Mesenchymal stem cell (in vitro differentiated cells and primary cell): ENCODE measurements around the gene HOXA5. TPM values are rescaled to one million over a fixed set of nuclear protein-coding genes. Genes with fewer than 3 reads are reported as not detected.
A peak's percentile ranks its signal among the peaks of the same experiment; 100 is the strongest.

Experiments used
- DNase-seq: peaks from one replicate; pipeline ENCODE4 v3.0.0-alpha.2; 2013
- H2AFZ ChIP-seq: one replicate; pipeline ENCODE4 v1.6.1; 2013; ENCODE audit warnings: low read depth, mild to moderate bottlenecking, control low read depth, inconsistent platforms, low read length, moderate library complexity
- H2AK5ac ChIP-seq: 2 replicates; pipeline ENCODE4 v1.6.1; 2013; ENCODE audit warnings: low read length, moderate library complexity, mild to moderate bottlenecking, inconsistent platforms; ENCODE audit not compliant: severe bottlenecking
- H2BK120ac ChIP-seq: one replicate; pipeline ENCODE4 v1.6.1; 2013; ENCODE audit warnings: low read depth, mild to moderate bottlenecking, inconsistent platforms, low read length, moderate library complexity
- H2BK12ac ChIP-seq, 2 experiments: one replicate each; pipeline ENCODE4 v1.6.1; 2013; ENCODE audit warnings: inconsistent platforms in 2 of 2, low read length in 2 of 2, mild to moderate bottlenecking in 2 of 2, moderate library complexity in 2 of 2, control low read depth in 1 of 2
- H2BK15ac ChIP-seq: one replicate; pipeline ENCODE4 v1.6.1; 2013; ENCODE audit warnings: mild to moderate bottlenecking, low read depth, inconsistent platforms; ENCODE audit not compliant: poor library complexity, severe bottlenecking
- H2BK5ac ChIP-seq: 2 replicates; pipeline ENCODE4 v1.6.1; 2013; ENCODE audit warnings: low read depth, mild to moderate bottlenecking, low read length, control low read depth, inconsistent platforms; ENCODE audit not compliant: poor library complexity, severe bottlenecking
- H3K14ac ChIP-seq, 2 experiments: one replicate each; pipeline ENCODE4 v1.6.1; 2013; ENCODE audit warnings: inconsistent platforms in 2 of 2, low read length in 2 of 2, control low read depth in 1 of 2, mild to moderate bottlenecking in 1 of 2, moderate library complexity in 1 of 2
- H3K18ac ChIP-seq, 2 experiments: one replicate each; pipeline ENCODE4 v1.6.1; 2013; ENCODE audit warnings: inconsistent platforms in 2 of 2, low read length in 2 of 2, control low read depth in 1 of 2, low read depth in 1 of 2, mild to moderate bottlenecking in 1 of 2
- H3K23ac ChIP-seq, 2 experiments: one replicate each; pipeline ENCODE4 v1.6.1; 2013; ENCODE audit warnings: inconsistent platforms in 2 of 2, low read length in 2 of 2, mild to moderate bottlenecking in 2 of 2, moderate library complexity in 2 of 2, control low read depth in 1 of 2
- H3K27ac ChIP-seq: 2 replicates; pipeline ENCODE4 v1.5.1; 2013; ENCODE audit warnings: mild to moderate bottlenecking, moderate library complexity, low read length, control low read depth, inconsistent platforms; ENCODE audit not compliant: poor library complexity, severe bottlenecking
- H3K27me3 ChIP-seq, 2 experiments: 2 replicates each; pipeline versions ENCODE4 v1.6.1 to v1.7.0; 2013; ENCODE audit warnings: low read length in 2 of 2, mild to moderate bottlenecking in 2 of 2, moderate library complexity in 2 of 2, control low read depth in 1 of 2, inconsistent platforms in 1 of 2; ENCODE audit not compliant: control insufficient read depth in 1 of 2, insufficient read depth in 1 of 2
- H3K36me3 ChIP-seq, 2 experiments: 2 replicates each; pipeline versions ENCODE4 v1.6.1 to v1.7.0; 2013; ENCODE audit warnings: low read length in 2 of 2, control low read depth in 1 of 2, inconsistent platforms in 1 of 2, low read depth in 1 of 2, mild to moderate bottlenecking in 1 of 2; ENCODE audit not compliant: insufficient read depth in 2 of 2, control insufficient read depth in 1 of 2
- H3K4ac ChIP-seq, 2 experiments: one replicate each; pipeline ENCODE4 v1.6.1; 2013; ENCODE audit warnings: inconsistent platforms in 2 of 2, low read length in 2 of 2, mild to moderate bottlenecking in 2 of 2, moderate library complexity in 2 of 2, control low read depth in 1 of 2, low read depth in 1 of 2
- H3K4me1 ChIP-seq: 2 replicates; pipeline ENCODE4 v1.6.1; 2013; ENCODE audit warnings: low read depth, low read length, control low read depth; ENCODE audit not compliant: control insufficient read depth, insufficient read depth
- H3K4me2 ChIP-seq: 2 replicates; pipeline ENCODE4 v1.6.1; 2013; ENCODE audit warnings: low read length, mild to moderate bottlenecking, inconsistent platforms; ENCODE audit not compliant: poor library complexity, severe bottlenecking
- H3K4me3 ChIP-seq, 2 experiments: 2 replicates each; pipeline versions ENCODE4 v1.5.1 to v1.7.0; 2013; ENCODE audit warnings: low read length in 2 of 2, mild to moderate bottlenecking in 2 of 2, control low read depth in 1 of 2, low read depth in 1 of 2; ENCODE audit not compliant: insufficient read depth in 1 of 2
- H3K79me1 ChIP-seq: replicated peaks from 2 replicates; pipeline ENCODE4 v1.6.1; 2013; ENCODE audit warnings: mild to moderate bottlenecking, control low read depth, low read length, inconsistent platforms; ENCODE audit not compliant: poor library complexity, severe bottlenecking
- H3K9ac ChIP-seq: 2 replicates; pipeline ENCODE4 v1.7.0; 2013; ENCODE audit warnings: mild to moderate bottlenecking, low read length, moderate library complexity
- H3K9me3 ChIP-seq: 2 replicates; pipeline ENCODE4 v1.7.0; 2013; ENCODE audit warnings: mild to moderate bottlenecking, low read length; ENCODE audit not compliant: control insufficient read depth
- H4K8ac ChIP-seq: one replicate; pipeline ENCODE4 v1.6.1; 2013; ENCODE audit warnings: inconsistent platforms, mild to moderate bottlenecking, low read length, moderate library complexity
- H4K91ac ChIP-seq: one replicate; pipeline ENCODE4 v1.6.1; 2013; ENCODE audit warnings: mild to moderate bottlenecking, low read length, inconsistent platforms
- WGBS: methylation state at CpG from one replicate; pipeline ENCODE4 v1.1.7; 2013; ENCODE audit warnings: mixed read lengths; 5-methylcytosine and 5-hydroxymethylcytosine counted together
- polyA plus RNA-seq, 2 experiments: library from polyadenylated mRNA; stranded (reverse); fragments of 200-250 nt; gene quantifications; one replicate each; pipeline ENCODE4 v1.2.3, GENCODE V29; 2013

HOXA5 gene
- polyA plus RNA-seq (2013, experiment 1 of 2) = 2.0 TPM
- 2.0 TPM for polyA plus RNA-seq (2013, experiment 2 of 2)

DNA sequence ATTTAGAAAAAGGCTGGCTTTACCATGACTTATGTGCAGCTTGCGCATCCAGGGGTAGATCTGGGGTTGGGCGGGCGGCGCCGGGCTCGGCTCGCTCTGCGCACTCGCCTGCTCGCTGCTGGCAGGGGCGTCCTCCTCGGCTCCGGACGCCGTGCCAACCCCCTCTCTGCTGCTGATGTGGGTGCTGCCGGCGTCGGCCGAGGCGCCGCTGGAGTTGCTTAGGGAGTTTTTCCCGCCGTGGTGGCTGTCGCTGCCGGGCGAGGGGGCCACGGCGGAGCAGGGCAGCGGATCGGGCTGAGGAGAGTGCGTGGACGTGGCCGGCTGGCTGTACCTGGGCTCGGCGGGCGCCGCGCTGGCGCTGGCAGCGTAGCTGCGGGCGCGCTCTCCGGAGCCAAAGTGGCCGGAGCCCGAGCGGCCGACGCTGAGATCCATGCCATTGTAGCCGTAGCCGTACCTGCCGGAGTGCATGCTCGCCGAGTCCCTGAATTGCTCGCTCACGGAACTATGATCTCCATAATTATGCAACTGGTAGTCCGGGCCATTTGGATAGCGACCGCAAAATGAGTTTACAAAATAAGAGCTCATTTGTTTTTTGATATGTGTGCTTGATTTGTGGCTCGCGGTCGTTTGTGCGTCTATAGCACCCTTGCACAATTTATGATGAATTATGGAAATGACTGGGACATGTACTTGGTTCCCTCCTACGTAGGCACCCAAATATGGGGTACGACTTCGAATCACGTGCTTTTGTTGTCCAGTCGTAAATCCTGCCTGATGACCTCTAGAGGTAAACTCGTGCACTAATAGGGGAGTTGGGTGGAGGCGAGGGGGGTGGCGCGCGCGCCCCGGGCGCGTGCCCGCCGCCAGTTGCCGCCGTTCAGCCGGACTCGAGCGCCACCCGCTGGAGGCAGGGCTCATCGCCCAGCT, at the start of gene HOXA5:
Gene HOXA5 (minus strand): TSS at position 659 of the 927 bp plus-strand sequence. CDS start 74 bp downstream, at position 585.
- peak; percentile 84 for DNase-seq
- no peaks in the 10 kb centered on the region for H3K9me3 ChIP-seq
- H3K4me2 ChIP-seq = peak within 1 kb of the TSS; percentile 85
- peak within 1 kb of the TSS in 1 of 2 experiments; percentile 34 for H3K23ac ChIP-seq
- peak within 1 kb of the TSS; percentile 84 for H2AFZ ChIP-seq
- H3K79me1 ChIP-seq = peaks cover 11% of the 10 kb centered on the region
- peak within 1 kb of the TSS in 1 of 2 experiments; percentile 87 for H2BK12ac ChIP-seq
- peaks cover 0 to 11% of the 10 kb centered on the region in 2 experiments for H3K27me3 ChIP-seq
- H2BK15ac ChIP-seq = peak within 1 kb of the TSS; percentile 36
- WGBS = 2% methylated on average over 75 of the region's 86 CpGs
- peak within 1 kb of the TSS; percentile 90 for H2BK5ac ChIP-seq
- peak within 1 kb of the TSS; percentile 20 for H3K27ac ChIP-seq
- no peak within 1 kb of the TSS for H2AK5ac ChIP-seq
- H4K91ac ChIP-seq = peak within 1 kb of the TSS; percentile 54
- peak within 1 kb of the TSS; percentile 97 for H3K9ac ChIP-seq
- H3K4me1 ChIP-seq = peaks cover 8% of the 10 kb centered on the region
- peak within 1 kb of the TSS; percentile 82 to 96 for H3K4me3 ChIP-seq
- H4K8ac ChIP-seq = peak within 1 kb of the TSS; percentile 49
- peak within 1 kb of the TSS; percentile 31 to 53 for H3K4ac ChIP-seq
- peak within 1 kb of the TSS in 1 of 2 experiments; percentile 71 for H3K14ac ChIP-seq
- peaks cover 11 to 40% of the 10 kb centered on the region in 2 experiments for H3K36me3 ChIP-seq
- H2BK120ac ChIP-seq = no peak within 1 kb of the TSS
- peak within 1 kb of the TSS; percentile 37 to 78 for H3K18ac ChIP-seq

DNA sequence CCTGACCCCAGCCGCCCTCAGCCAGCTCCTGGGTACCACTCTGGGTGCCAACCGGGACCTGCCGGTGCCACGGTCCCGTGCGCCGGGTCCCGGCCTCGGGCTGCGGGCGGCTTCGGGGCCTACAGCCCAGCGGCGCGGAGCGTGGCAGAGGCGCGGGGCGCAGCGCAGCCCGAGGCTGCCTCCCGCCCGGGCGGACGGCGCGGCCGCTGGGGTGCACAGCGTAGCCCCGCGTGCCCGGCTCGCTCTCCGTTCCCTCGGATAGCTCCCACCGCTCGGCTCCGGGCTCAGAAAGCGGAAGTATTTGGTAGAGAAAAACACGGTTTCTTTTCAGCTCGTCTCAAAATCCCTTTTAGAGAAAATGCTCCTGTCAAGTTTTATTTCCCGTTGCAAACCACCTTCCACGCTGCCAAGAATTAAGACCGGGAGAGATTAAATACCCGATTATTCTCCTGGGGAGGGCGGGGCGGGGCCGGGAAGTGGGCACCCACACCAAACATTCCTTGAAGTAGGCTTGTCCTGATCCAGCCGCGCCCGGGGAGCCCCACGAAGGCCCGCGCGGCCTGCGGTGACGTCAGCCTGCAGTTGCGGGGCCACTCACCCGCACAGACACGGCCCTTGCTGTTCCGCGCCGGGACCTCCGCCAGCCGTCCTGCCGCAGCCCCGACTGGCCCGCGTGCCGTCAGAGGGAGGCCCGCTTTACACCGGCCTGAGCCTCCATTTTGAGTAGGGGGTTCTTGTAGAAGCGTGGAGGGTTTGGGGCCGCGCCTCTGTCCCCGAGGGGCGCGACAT, 49.3 kb upstream of the HOXA5 start:
- H2BK12ac ChIP-seq = no peak overlapping the region
- H4K8ac ChIP-seq = no peak overlapping the region
- peaks cover 0 to 3% of the 10 kb centered on the region in 2 experiments for H3K36me3 ChIP-seq
- H3K27me3 ChIP-seq = peaks cover 53 to 83% of the 10 kb centered on the region in 2 experiments
- H3K4ac ChIP-seq = no peak overlapping the region
- peaks cover 24% of the 10 kb centered on the region for H3K4me1 ChIP-seq
- H3K23ac ChIP-seq = peak overlapping the region; percentile 2 to 51
- no peak overlapping the region for H2AFZ ChIP-seq
- H2BK5ac ChIP-seq = no peak overlapping the region
- H3K79me1 ChIP-seq = peaks cover 3% of the 10 kb centered on the region
- 19% methylated on average over 75 of the region's 78 CpGs for WGBS
- no peak overlapping the region for H2BK120ac ChIP-seq
- H3K4me3 ChIP-seq = peak overlapping the region; percentile 48 to 65
- no peak overlapping the region for H3K27ac ChIP-seq
- H3K9ac ChIP-seq = peak overlapping the region; percentile 78
- no peak overlapping the region for H3K14ac ChIP-seq
- no peak overlapping the region for H3K18ac ChIP-seq
- H2AK5ac ChIP-seq = no peak overlapping the region
- H3K4me2 ChIP-seq = peak overlapping the region; percentile 80
- no peak overlapping the region for H2BK15ac ChIP-seq
- H4K91ac ChIP-seq = no peak overlapping the region
- DNase-seq = no peak
- no peaks in the 10 kb centered on the region for H3K9me3 ChIP-seq

DNA sequence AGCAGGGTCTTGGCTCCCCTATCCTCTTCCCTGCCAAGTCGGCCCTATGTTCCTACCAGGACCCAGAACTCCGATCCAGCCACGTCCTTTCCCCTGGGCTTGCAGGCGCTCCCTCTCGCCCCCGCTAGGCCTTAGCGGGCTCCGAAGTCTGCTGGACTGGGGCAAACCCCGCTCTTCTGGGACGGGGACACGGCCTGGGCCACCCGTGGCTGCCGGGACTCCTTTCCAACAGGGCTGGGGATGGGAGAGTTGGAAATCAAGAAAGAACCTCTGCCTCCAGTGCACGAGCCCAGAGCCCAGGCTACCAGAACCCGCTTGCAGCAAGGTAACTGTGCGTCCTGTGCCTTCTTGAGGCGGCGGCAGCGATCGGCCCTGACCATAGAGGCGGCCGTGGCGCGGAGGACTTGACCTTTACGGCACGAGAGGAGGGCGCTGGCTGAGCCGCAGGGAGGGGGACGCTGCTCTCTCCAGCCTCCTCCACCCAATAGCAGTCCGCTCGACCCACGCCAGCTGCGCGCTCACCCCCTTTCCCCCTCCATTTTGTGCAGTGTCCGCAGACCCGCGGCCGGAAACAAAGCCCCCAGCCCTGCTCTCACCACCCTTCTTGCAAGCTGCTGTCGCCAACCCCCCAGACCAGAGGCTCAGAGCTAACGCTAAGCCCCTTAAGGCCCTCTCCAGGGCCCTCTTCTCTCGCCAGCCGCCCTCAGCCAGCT, 48.5 kb upstream of the HOXA5 start:
- peaks cover 47 to 76% of the 10 kb centered on the region in 2 experiments for H3K27me3 ChIP-seq
- no peak overlapping the region for H3K18ac ChIP-seq
- peak overlapping the region in 1 of 2 experiments; percentile 35 for H3K14ac ChIP-seq
- H3K23ac ChIP-seq = peak overlapping the region in 1 of 2 experiments; percentile 51
- no peak overlapping the region for H3K4ac ChIP-seq
- H2AK5ac ChIP-seq = no peak overlapping the region
- H3K79me1 ChIP-seq = peaks cover 3% of the 10 kb centered on the region
- H3K9me3 ChIP-seq = no peaks in the 10 kb centered on the region
- no peak overlapping the region for H4K91ac ChIP-seq
- H2BK15ac ChIP-seq = no peak overlapping the region
- H3K4me3 ChIP-seq = peak overlapping the region; percentile 48 to 65
- peaks cover 0 to 3% of the 10 kb centered on the region in 2 experiments for H3K36me3 ChIP-seq
- H2BK120ac ChIP-seq = no peak overlapping the region
- H3K4me1 ChIP-seq = peaks cover 24% of the 10 kb centered on the region
- DNase-seq = no peak
- peak overlapping the region; percentile 24 for H4K8ac ChIP-seq
- H2BK12ac ChIP-seq = no peak overlapping the region
- H3K27ac ChIP-seq = no peak overlapping the region
- no peak overlapping the region for H2BK5ac ChIP-seq
- H2AFZ ChIP-seq = no peak overlapping the region
- peak overlapping the region; percentile 78 for H3K9ac ChIP-seq
- H3K4me2 ChIP-seq = peak overlapping the region; percentile 80
- 8% methylated on average over 39 of the region's 42 CpGs for WGBS
